HEK293 (cell line): ENCODE results near the gene TBC1D3H.
"Not testable (repeated sequence)": the region's sequence is repeated elsewhere in the genome, so short reads cannot be mapped to it uniquely, and the experiment has no call there.

ENCODE experiments used
- ATF2 ChIP-seq: fragments of 450-650 bp; formaldehyde crosslinking; IDR thresholded peaks from 2 replicates; pipeline ENCODE4 v1.5.1; 2016; ENCODE audit warnings: missing biosample characterization, missing genetic modification characterization, low read depth
- CTCF ChIP-seq: fragments of 450-650 bp; formaldehyde crosslinking; IDR thresholded peaks from 2 replicates; pipeline ENCODE4 v1.5.1; 2016; ENCODE audit warnings: missing biosample characterization, missing genetic modification characterization
- PRDM6 ChIP-seq: fragments of 450-650 bp; formaldehyde crosslinking; IDR thresholded peaks from 2 replicates; pipeline ENCODE4 v1.5.1; 2017; ENCODE audit warnings: missing biosample characterization, missing genetic modification characterization
- REST ChIP-seq: fragments of 450-650 bp; formaldehyde crosslinking; IDR thresholded peaks from 2 replicates; pipeline ENCODE4 v1.5.1; 2016; ENCODE audit warnings: missing biosample characterization, missing genetic modification characterization
- WT1 ChIP-seq: fragments of 450-650 bp; formaldehyde crosslinking; IDR thresholded peaks from 2 replicates; pipeline ENCODE4 v1.5.1; 2016; ENCODE audit warnings: missing biosample characterization, missing genetic modification characterization
- YY1 ChIP-seq: fragments of 450-650 bp; formaldehyde crosslinking; IDR thresholded peaks from 2 replicates; pipeline ENCODE4 v1.5.1; 2018; ENCODE audit warnings: missing biosample characterization, missing genetic modification characterization
- ZNF121 ChIP-seq: fragments of 450-650 bp; formaldehyde crosslinking; IDR thresholded peaks from 2 replicates; pipeline ENCODE4 v1.5.1; 2016; ENCODE audit warnings: missing biosample characterization, missing genetic modification characterization
- ZNF274 ChIP-seq, 2 experiments: fragments of 200-500 bp in 1 of 2; fragments of 450-650 bp in 1 of 2; sonication (Bioruptor generic) in 1 of 2; formaldehyde crosslinking in 1 of 2; IDR thresholded peaks; 2 replicates each; pipeline versions ENCODE4 v1.5.1 to v1.6.1; 2014 to 2016; ENCODE audit warnings: borderline replicate concordance in 1 of 2, inconsistent platforms in 1 of 2, low read length in 1 of 2, missing biosample characterization in 1 of 2, missing genetic modification characterization in 1 of 2
- ZNF280C ChIP-seq: fragments of 450-650 bp; formaldehyde crosslinking; IDR thresholded peaks from 2 replicates; pipeline ENCODE4 v1.5.1; 2016; ENCODE audit warnings: missing biosample characterization, missing genetic modification characterization
- ZNF639 ChIP-seq: fragments of 450-650 bp; formaldehyde crosslinking; IDR thresholded peaks from 2 replicates; pipeline ENCODE4 v1.5.1; 2016; ENCODE audit warnings: missing biosample characterization, missing genetic modification characterization
- ZNF791 ChIP-seq: fragments of 450-650 bp; formaldehyde crosslinking; IDR thresholded peaks from 2 replicates; pipeline ENCODE4 v1.5.1; 2016; ENCODE audit warnings: missing biosample characterization, missing genetic modification characterization

- TF ChIP-seq ZNF639 (tag by site-specific recombination); ATF2 (tag by site-specific recombination); CTCF (tag by site-specific recombination); YY1; PRDM6 (tag by site-specific recombination); WT1 (tag by site-specific recombination); REST (tag by site-specific recombination); ZNF121 (tag by site-specific recombination); ZNF791 (tag by site-specific recombination); ZNF274 (IDR thresholded peaks at IDR 0.05; ENCODE audit: low read length); ZNF274 (tag by site-specific recombination; IDR thresholded peaks at IDR 0.05; ENCODE audit: borderline replicate concordance); ZNF280C (tag by site-specific recombination): not testable (repeated sequence)
Measured at GRCh38 chr17:36388385-36389245, at the start of gene TBC1D3H.
